OCI-M2 (cell line): ENCODE results near the gene HIVEP2.

Experiments
- DNase-seq: peaks from one replicate; lab custom pipeline; 2025; ENCODE audit not compliant: unreplicated experiment; lab: John Stamatoyannopoulos, UW

The HIVEP2 gene

GRCh38 chr6:142821860-142822259, 123.1 kb downstream of the HIVEP2 start:
- no peak for DNase-seq

- no peak for DNase-seq
These were observed 123.7 kb downstream of the HIVEP2 start for GRCh38 chr6:142821164-142821716.

- no peak for DNase-seq
These were observed 124.5 kb downstream of the HIVEP2 start for GRCh38 chr6:142820338-142821051.

GRCh38 chr6:142819603-142820337, 125.2 kb downstream of the HIVEP2 start:
- DNase-seq, result no peak

GRCh38 chr6:142816486-142816885, 128.5 kb downstream of the HIVEP2 start:
- no peak for DNase-seq

GRCh38 chr6:142816031-142816430, 128.9 kb downstream of the HIVEP2 start:
- DNase-seq, result no peak

GRCh38 chr6:142811923-142812322, 133.1 kb downstream of the HIVEP2 start:
- DNase-seq, result no peak

- no peak for DNase-seq
These were observed 133.9 kb downstream of the HIVEP2 start for GRCh38 chr6:142810952-142811514.

- DNase-seq, result no peak
These were observed 135.0 kb downstream of the HIVEP2 start for GRCh38 chr6:142809947-142810346.

GRCh38 chr6:142808405-142809061, 136.4 kb downstream of the HIVEP2 start:
- DNase-seq, result no peak

GRCh38 chr6:142805042-142805441, 139.9 kb downstream of the HIVEP2 start:
- DNase-seq, result no peak

- DNase-seq, result no peak
These were observed 140.5 kb downstream of the HIVEP2 start for GRCh38 chr6:142804490-142804889.

GRCh38 chr6:142803495-142804058, 141.4 kb downstream of the HIVEP2 start:
- DNase-seq, result no peak

GRCh38 chr6:142803032-142803431, 141.9 kb downstream of the HIVEP2 start:
- no peak for DNase-seq

- DNase-seq, result no peak
These were observed 142.9 kb downstream of the HIVEP2 start for GRCh38 chr6:142802124-142802523.

GRCh38 chr6:142800240-142800639, 144.7 kb downstream of the HIVEP2 start:
- no peak for DNase-seq

GRCh38 chr6:142799639-142800038, 145.3 kb downstream of the HIVEP2 start:
- DNase-seq, result no peak

GRCh38 chr6:142797159-142797558, 147.8 kb downstream of the HIVEP2 start:
- no peak for DNase-seq

GRCh38 chr6:142796571-142796970, 148.4 kb downstream of the HIVEP2 start:
- DNase-seq, result no peak

- DNase-seq, result no peak
These were observed 149.0 kb downstream of the HIVEP2 start for GRCh38 chr6:142796024-142796423.

GRCh38 chr6:142794424-142794823, 150.6 kb downstream of the HIVEP2 start:
- no peak for DNase-seq
